PC-9 (cell line): Measurements from ENCODE around the gene MGLL. TPM values are rescaled to one million over a fixed set of nuclear protein-coding genes. Genes with fewer than 3 reads are reported as not detected.

ENCODE experiments used
- BruUV-seq: library from RNA; stranded (reverse); fragments of 400-500 nt; replicated peaks from 2 replicates; lab custom pipeline; 2021; lab: Mats Ljungman, UMichigan
- CTCF ChIA-PET: fragments of 300-600 bp; sonication (Branson Sonifier 250); formaldehyde crosslinking; loops from one replicate; lab custom pipeline; 2022; ENCODE audit warnings: antibody characterized with exemption; lab: Charles Lee
- POLR2A ChIA-PET: fragments of 300-600 bp; sonication (Branson Sonifier 250); formaldehyde crosslinking; loops from one replicate; lab custom pipeline; 2022; ENCODE audit warnings: antibody characterized with exemption; ENCODE audit not compliant: unreplicated experiment; lab: Charles Lee
- DNase-seq, 2 experiments: peaks; one replicate each; pipeline versions ENCODE4 v3.0.0 to v3.0.0-alpha.2; 2015 to 2022; ENCODE audit warnings: mixed read lengths in 1 of 2
- H2AFZ ChIP-seq: fragments of 200-600 bp; sonication (generic); 2 replicates; pipeline ENCODE4 v1.8.1; 2017; ENCODE audit warnings: antibody characterized with exemption
- H3F3A ChIP-seq: fragments of 200-600 bp; sonication (generic); 2 replicates; pipeline ENCODE4 v1.8.1; 2017; ENCODE audit warnings: antibody characterized with exemption, mild to moderate bottlenecking, low read depth; ENCODE audit not compliant: insufficient read depth
- H3K27ac ChIP-seq: fragments of 200-600 bp; sonication (generic); 2 replicates; pipeline ENCODE4 v1.6.1; 2016; ENCODE audit warnings: mixed run types
- H3K27me3 ChIP-seq: fragments of 200-600 bp; sonication (generic); 2 replicates; pipeline ENCODE4 v1.6.1; 2016; ENCODE audit warnings: low read depth, mixed run types; ENCODE audit not compliant: insufficient read depth
- H3K36me3 ChIP-seq: fragments of 200-600 bp; sonication (generic); 2 replicates; pipeline ENCODE4 v1.6.1; 2016; ENCODE audit warnings: low read depth, mixed run types
- H3K4me1 ChIP-seq: fragments of 200-600 bp; sonication (generic); replicated peaks from 2 replicates; pipeline ENCODE4 v1.6.1; 2016; ENCODE audit warnings: mixed run types; ENCODE audit not compliant: insufficient read depth
- H3K4me2 ChIP-seq: fragments of 200-600 bp; sonication (generic); 2 replicates; pipeline ENCODE4 v1.6.1; 2017; ENCODE audit warnings: mixed run types
- H3K4me3 ChIP-seq: fragments of 200-600 bp; sonication (generic); 2 replicates; pipeline ENCODE4 v1.6.1; 2016; ENCODE audit warnings: mixed run types
- H3K79me2 ChIP-seq: fragments of 200-600 bp; sonication (generic); 2 replicates; pipeline ENCODE4 v1.6.1; 2017; ENCODE audit warnings: low read depth, mixed run types
- H3K9me2 ChIP-seq: fragments of 200-600 bp; sonication (generic); 2 replicates; pipeline ENCODE4 v1.8.1; 2017; ENCODE audit warnings: mild to moderate bottlenecking; ENCODE audit not compliant: insufficient read depth
- H3K9me3 ChIP-seq: fragments of 200-600 bp; sonication (generic); 2 replicates; pipeline ENCODE4 v1.8.1; 2016; ENCODE audit warnings: low read depth; ENCODE audit not compliant: insufficient read depth
- H4K20me1 ChIP-seq: fragments of 200-600 bp; sonication (generic); 2 replicates; pipeline ENCODE4 v1.8.1; 2017; ENCODE audit not compliant: insufficient read depth
- EZH2 ChIP-seq: fragments of 200-600 bp; sonication (generic); IDR thresholded peaks from 2 replicates; pipeline ENCODE4 v1.8.0; 2017; ENCODE audit warnings: antibody characterized with exemption, low read depth
- intact Hi-C: fragments of 100-400 bp; cut with micrococcal nuclease; formaldehyde crosslinking; loops from one replicate; pipeline ENCODE4 v1.10.0; 2022; ENCODE audit not compliant: unreplicated experiment
- total RNA-seq: library from RNA; stranded (reverse); gene quantifications from 2 replicates; pipeline ENCODE4 v1.2.3, GENCODE V29; 2021
- TF ChIP-seq, protein P1 (sequence below): fragments of 200-600 bp; sonication (generic); conservative IDR thresholded peaks from 2 replicates; pipeline ENCODE4 v1.6.1; 2017; ENCODE audit warnings: mixed run types, antibody characterized with exemption, mild to moderate bottlenecking, moderate library complexity

Gene MGLL
- total RNA-seq, 1 experiment from 2014 or later: 30.7 TPM

GRCh38 chr3:127693336-127693843 lies 128.9 kb downstream of the MGLL start:
- H3K79me2 ChIP-seq: no peaks in the 10 kb centered on the region
- DNase-seq: no peak
- no peaks in the 10 kb centered on the region for H3K9me3 ChIP-seq
- H3K4me1 ChIP-seq: peaks cover 23% of the 10 kb centered on the region
- H3K4me3 ChIP-seq: no peak overlapping the region
- ChIA-PET CTCF (interaction anchor here (0.7 kb wide), 1 partner anchor 260 kb away, joined by 12 read pairs; no protein-coding TSS in a partner anchor), POLR2A (no interaction called here)
- no TSS peak for BruUV-seq
- H3K36me3 ChIP-seq: no peaks in the 10 kb centered on the region
- peaks cover 20% of the 10 kb centered on the region for H3F3A ChIP-seq
- H3K27me3 ChIP-seq: no peaks in the 10 kb centered on the region
- no peaks in the 10 kb centered on the region for H4K20me1 ChIP-seq
- no peak for TF ChIP-seq EZH2
- TF ChIP-seq, protein P1, sequence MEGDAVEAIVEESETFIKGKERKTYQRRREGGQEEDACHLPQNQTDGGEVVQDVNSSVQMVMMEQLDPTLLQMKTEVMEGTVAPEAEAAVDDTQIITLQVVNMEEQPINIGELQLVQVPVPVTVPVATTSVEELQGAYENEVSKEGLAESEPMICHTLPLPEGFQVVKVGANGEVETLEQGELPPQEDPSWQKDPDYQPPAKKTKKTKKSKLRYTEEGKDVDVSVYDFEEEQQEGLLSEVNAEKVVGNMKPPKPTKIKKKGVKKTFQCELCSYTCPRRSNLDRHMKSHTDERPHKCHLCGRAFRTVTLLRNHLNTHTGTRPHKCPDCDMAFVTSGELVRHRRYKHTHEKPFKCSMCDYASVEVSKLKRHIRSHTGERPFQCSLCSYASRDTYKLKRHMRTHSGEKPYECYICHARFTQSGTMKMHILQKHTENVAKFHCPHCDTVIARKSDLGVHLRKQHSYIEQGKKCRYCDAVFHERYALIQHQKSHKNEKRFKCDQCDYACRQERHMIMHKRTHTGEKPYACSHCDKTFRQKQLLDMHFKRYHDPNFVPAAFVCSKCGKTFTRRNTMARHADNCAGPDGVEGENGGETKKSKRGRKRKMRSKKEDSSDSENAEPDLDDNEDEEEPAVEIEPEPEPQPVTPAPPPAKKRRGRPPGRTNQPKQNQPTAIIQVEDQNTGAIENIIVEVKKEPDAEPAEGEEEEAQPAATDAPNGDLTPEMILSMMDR: no peak
- no peak overlapping the region for H2AFZ ChIP-seq
- H3K4me2 ChIP-seq: no peak overlapping the region
- intact Hi-C loops: no loop called here
- H3K9me2 ChIP-seq: no peaks in the 10 kb centered on the region
- no peak overlapping the region for H3K27ac ChIP-seq

GRCh38 chr3:127692501-127693335 lies 129.6 kb downstream of the MGLL start:
- BruUV-seq: no TSS peak
- TF ChIP-seq, protein P1: no peak
- TF ChIP-seq EZH2: no peak
- H3K9me3 ChIP-seq: no peaks in the 10 kb centered on the region
- no peak overlapping the region for H3K27ac ChIP-seq
- H3K9me2 ChIP-seq: no peaks in the 10 kb centered on the region
- peaks cover 20% of the 10 kb centered on the region for H3F3A ChIP-seq
- H3K4me1 ChIP-seq: peaks cover 23% of the 10 kb centered on the region
- H4K20me1 ChIP-seq: no peaks in the 10 kb centered on the region
- H3K4me3 ChIP-seq: no peak overlapping the region
- H3K79me2 ChIP-seq: no peaks in the 10 kb centered on the region
- H3K27me3 ChIP-seq: no peaks in the 10 kb centered on the region
- no peak overlapping the region for H2AFZ ChIP-seq
- CTCF ChIA-PET: no interaction called here
- H3K4me2 ChIP-seq: no peak overlapping the region
- intact Hi-C loops: no loop called here
- no peaks in the 10 kb centered on the region for H3K36me3 ChIP-seq
- DNase-seq: no peak
- POLR2A ChIA-PET: no interaction called here

DNA sequence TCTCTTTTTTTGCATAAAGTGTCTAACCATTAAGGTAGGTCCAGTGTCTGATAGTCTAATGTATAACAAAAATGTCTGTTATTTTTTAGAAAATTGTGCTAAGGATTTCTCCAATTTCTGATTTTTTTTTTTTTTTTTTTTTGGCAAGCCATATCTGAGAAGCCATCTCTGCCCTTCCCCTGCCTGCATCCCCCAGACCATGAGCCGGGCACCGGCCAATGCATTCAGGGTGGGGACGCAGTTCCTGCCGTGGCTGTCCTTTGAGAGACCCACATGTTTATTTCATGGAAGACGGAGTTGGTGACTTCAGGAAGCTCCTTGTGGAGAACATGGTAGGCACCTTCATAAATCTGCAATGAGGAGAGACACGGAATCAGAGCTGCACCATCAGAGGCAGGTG lies 130.3 kb downstream of the MGLL start:
- H4K20me1 ChIP-seq: no peaks in the 10 kb centered on the region
- intact Hi-C loops: loop anchor here (1.0 to 2.0 kb wide), 4 partner anchors 19 to 279 kb away; partner anchors contain the start of genes ABTB1, MGLL and TPRA1
- H2AFZ ChIP-seq: no peak overlapping the region
- no peak overlapping the region for H3K27ac ChIP-seq
- H3K79me2 ChIP-seq: no peaks in the 10 kb centered on the region
- TF ChIP-seq, protein P1: no peak
- TF ChIP-seq EZH2: no peak
- H3K4me1 ChIP-seq: peaks cover 23% of the 10 kb centered on the region
- no peak for DNase-seq
- H3K9me3 ChIP-seq: no peaks in the 10 kb centered on the region
- H3K9me2 ChIP-seq: no peaks in the 10 kb centered on the region
- CTCF ChIA-PET: interaction anchor here (1.7 kb wide), 1 partner anchor 99 kb away, joined by 5 read pairs; no protein-coding TSS in a partner anchor
- no peak overlapping the region for H3K4me2 ChIP-seq
- H3K27me3 ChIP-seq: no peaks in the 10 kb centered on the region
- no TSS peak for BruUV-seq
- peaks cover 16% of the 10 kb centered on the region for H3F3A ChIP-seq
- H3K36me3 ChIP-seq: no peaks in the 10 kb centered on the region
- POLR2A ChIA-PET: no interaction called here
- H3K4me3 ChIP-seq: no peak overlapping the region
